ENCODE results near the gene KIAA0753. TPM values are rescaled to one million over a fixed set of nuclear protein-coding genes. Genes with fewer than 3 reads are reported as not detected.

Gene KIAA0753
- total and polyA plus RNA-seq, 2 of the 13 experiments (the other 11 are each of a cell fraction or from before 2014, with no cell fraction given), result 5.2 to 9.1 TPM

DNA sequence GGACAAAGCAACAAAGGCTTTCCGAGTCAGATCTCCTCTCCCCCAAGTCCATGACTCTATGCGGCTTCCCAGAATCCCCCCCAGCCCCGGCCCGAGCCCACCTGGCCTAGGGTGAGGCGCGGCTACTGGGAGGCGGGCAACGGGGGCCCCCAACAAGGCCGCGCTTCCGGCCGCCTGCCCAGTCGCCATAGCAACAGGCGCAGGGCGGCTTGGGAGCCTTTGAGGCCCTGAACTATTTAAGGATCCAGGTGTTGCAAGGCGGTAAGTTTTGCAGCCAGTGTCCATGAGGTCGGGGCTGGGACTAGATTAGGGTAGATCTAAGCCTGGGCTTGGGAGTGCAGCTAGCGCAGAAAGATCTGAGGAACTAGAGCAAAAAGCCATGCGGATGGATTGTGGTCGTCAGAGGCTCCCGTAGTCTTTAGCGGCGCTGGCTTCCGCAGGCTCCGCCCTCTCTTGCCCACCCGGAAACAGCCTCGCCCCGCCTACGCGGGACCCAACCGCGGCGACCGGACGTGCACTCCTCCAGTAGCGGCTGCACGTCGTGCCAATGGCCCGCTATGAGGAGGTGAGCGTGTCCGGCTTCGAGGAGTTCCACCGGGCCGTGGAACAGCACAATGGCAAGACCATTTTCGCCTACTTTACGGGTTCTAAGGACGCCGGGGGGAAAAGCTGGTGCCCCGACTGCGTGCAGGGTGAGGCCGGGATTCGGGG, at the start of gene KIAA0753, which contains the start of gene TXNDC17 (continued):
- no peak for TF ChIP-seq ZSCAN30 (CRISPR knock-in tag; IDR thresholded peaks at IDR 0.05)
- TF ChIP-seq, protein P1, sequence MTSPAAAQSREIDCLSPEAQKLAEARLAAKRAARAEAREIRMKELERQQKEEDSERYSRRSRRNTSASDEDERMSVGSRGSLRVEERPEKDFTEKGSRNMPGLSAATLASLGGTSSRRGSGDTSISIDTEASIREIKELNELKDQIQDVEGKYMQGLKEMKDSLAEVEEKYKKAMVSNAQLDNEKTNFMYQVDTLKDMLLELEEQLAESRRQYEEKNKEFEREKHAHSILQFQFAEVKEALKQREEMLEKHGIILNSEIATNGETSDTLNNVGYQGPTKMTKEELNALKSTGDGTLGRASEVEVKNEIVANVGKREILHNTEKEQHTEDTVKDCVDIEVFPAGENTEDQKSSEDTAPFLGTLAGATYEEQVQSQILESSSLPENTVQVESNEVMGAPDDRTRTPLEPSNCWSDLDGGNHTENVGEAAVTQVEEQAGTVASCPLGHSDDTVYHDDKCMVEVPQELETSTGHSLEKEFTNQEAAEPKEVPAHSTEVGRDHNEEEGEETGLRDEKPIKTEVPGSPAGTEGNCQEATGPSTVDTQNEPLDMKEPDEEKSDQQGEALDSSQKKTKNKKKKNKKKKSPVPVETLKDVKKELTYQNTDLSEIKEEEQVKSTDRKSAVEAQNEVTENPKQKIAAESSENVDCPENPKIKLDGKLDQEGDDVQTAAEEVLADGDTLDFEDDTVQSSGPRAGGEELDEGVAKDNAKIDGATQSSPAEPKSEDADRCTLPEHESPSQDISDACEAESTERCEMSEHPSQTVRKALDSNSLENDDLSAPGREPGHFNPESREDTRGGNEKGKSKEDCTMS (CRISPR knock-in tag; conservative IDR thresholded peaks at IDR 0.05), result no peak
- peak; percentile 68; the same call in 1 of the 2 replicates for TF ChIP-seq PITX1 (CRISPR knock-in tag; IDR thresholded peaks at IDR 0.05)
- TF ChIP-seq ZNF10 (CRISPR knock-in tag; IDR thresholded peaks at IDR 0.05; ENCODE audit: borderline replicate concordance, low read depth), result 0 out of 2 replicates have a peak, but pooled peaks have one; percentile 67
- 0 out of 2 replicates have a peak, but pooled peaks have one; percentile 7 for TF ChIP-seq FOXK1 (CRISPR knock-in tag; IDR thresholded peaks at IDR 0.05; ENCODE audit: borderline replicate concordance, low read depth)
- TF ChIP-seq BRCA1 (CRISPR knock-in tag; IDR thresholded peaks at IDR 0.05), result 0 out of 2 replicates have a peak, but pooled peaks have one; percentile 22
- TF ChIP-seq, protein P2, sequence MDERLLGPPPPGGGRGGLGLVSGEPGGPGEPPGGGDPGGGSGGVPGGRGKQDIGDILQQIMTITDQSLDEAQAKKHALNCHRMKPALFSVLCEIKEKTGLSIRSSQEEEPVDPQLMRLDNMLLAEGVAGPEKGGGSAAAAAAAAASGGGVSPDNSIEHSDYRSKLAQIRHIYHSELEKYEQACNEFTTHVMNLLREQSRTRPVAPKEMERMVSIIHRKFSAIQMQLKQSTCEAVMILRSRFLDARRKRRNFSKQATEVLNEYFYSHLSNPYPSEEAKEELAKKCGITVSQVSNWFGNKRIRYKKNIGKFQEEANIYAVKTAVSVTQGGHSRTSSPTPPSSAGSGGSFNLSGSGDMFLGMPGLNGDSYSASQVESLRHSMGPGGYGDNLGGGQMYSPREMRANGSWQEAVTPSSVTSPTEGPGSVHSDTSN (CRISPR knock-in tag; IDR thresholded peaks at IDR 0.05), result no peak
- TF ChIP-seq KAT8 (CRISPR knock-in tag; IDR thresholded peaks at IDR 0.05), result peak; percentile 94
- peak; percentile 89; the same call in 1 of the 2 replicates for TF ChIP-seq ZNF724P (CRISPR knock-in tag; IDR thresholded peaks at IDR 0.05; ENCODE audit: borderline replicate concordance)
- no peak for TF ChIP-seq MTA3 (CRISPR knock-in tag; IDR thresholded peaks at IDR 0.05)
- TF ChIP-seq HOXA5 (CRISPR knock-in tag; IDR thresholded peaks at IDR 0.05), result no peak; the same call in none of the 2 replicates
- TF ChIP-seq, protein P3, sequence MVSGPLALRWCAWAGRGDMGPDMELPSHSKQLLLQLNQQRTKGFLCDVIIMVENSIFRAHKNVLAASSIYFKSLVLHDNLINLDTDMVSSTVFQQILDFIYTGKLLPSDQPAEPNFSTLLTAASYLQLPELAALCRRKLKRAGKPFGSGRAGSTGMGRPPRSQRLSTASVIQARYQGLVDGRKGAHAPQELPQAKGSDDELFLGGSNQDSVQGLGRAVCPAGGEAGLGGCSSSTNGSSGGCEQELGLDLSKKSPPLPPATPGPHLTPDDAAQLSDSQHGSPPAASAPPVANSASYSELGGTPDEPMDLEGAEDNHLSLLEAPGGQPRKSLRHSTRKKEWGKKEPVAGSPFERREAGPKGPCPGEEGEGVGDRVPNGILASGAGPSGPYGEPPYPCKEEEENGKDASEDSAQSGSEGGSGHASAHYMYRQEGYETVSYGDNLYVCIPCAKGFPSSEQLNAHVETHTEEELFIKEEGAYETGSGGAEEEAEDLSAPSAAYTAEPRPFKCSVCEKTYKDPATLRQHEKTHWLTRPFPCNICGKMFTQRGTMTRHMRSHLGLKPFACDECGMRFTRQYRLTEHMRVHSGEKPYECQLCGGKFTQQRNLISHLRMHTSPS (CRISPR knock-in tag; IDR thresholded peaks at IDR 0.05; ENCODE audit: low read depth), result peak; percentile 47; the same call in 1 of the 2 replicates
- no peak for TF ChIP-seq TEAD2 (CRISPR knock-in tag; IDR thresholded peaks at IDR 0.05)
- TF ChIP-seq, protein P4, sequence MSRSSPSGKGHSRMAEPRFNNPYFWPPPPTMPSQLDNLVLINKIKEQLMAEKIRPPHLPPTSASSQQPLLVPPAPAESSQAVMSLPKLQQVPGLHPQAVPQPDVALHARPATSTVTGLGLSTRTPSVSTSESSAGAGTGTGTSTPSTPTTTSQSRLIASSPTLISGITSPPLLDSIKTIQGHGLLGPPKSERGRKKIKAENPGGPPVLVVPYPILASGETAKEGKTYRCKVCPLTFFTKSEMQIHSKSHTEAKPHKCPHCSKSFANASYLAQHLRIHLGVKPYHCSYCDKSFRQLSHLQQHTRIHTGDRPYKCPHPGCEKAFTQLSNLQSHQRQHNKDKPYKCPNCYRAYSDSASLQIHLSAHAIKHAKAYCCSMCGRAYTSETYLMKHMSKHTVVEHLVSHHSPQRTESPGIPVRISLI (CRISPR knock-in tag; IDR thresholded peaks at IDR 0.05; ENCODE audit: borderline replicate concordance), result peak; percentile 28; the same call in 1 of the 2 replicates
- TF ChIP-seq, protein P5, sequence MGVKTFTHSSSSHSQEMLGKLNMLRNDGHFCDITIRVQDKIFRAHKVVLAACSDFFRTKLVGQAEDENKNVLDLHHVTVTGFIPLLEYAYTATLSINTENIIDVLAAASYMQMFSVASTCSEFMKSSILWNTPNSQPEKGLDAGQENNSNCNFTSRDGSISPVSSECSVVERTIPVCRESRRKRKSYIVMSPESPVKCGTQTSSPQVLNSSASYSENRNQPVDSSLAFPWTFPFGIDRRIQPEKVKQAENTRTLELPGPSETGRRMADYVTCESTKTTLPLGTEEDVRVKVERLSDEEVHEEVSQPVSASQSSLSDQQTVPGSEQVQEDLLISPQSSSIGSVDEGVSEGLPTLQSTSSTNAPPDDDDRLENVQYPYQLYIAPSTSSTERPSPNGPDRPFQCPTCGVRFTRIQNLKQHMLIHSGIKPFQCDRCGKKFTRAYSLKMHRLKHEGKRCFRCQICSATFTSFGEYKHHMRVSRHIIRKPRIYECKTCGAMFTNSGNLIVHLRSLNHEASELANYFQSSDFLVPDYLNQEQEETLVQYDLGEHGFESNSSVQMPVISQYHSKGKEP (CRISPR knock-in tag; IDR thresholded peaks at IDR 0.05), result no peak
